HepG2 (cell line): Measurements from ENCODE around the gene MAEA. TPM values are rescaled to one million over a fixed set of nuclear protein-coding genes. Genes with fewer than 3 reads are reported as not detected.

Experiments used
- ATAC-seq: fragments of 200-7000 bp; cut with Tn5 transposase; 3 replicates; pipeline ENCODE4 v1.9.1; 2020; ENCODE audit warnings: mild to moderate bottlenecking, moderate library complexity
- BruUV-seq: library from RNA; stranded (reverse); fragments of 400-500 nt; replicated peaks from 2 replicates; lab custom pipeline; 2021; lab: Mats Ljungman, UMichigan
- CTCF ChIA-PET: fragments of 300-600 bp; formaldehyde crosslinking; extraction: SDS; loops from one replicate; lab custom pipeline; 2021; ENCODE audit warnings: low total read pairs, inconsistent platforms, low intra/inter-chr PET ratio; lab: Yijun Ruan, JAX
- POLR2A ChIA-PET: fragments of 350-600 bp; sonication (Branson Sonifier 250); formaldehyde crosslinking; loops from one replicate; lab custom pipeline; 2020; ENCODE audit warnings: antibody characterized with exemption, inconsistent platforms; lab: Yijun Ruan, JAX
- DNase-seq: peaks from one replicate; pipeline ENCODE4 v3.0.0-alpha.2; 2015; ENCODE audit warnings: low spot score
- FAIRE-seq: peaks from 3 replicates; lab custom pipeline; 2011; peaks lifted over from hg19 to GRCh38; lab: Jason Lieb, UNC
- H2AFZ ChIP-seq: one replicate; pipeline ENCODE4 v1.6.1; 2011; ENCODE audit warnings: low read length, inconsistent platforms
- H3K27ac ChIP-seq: fragments of 300-600 bp; 3 replicates; pipeline ENCODE4 v1.8.0; 2011; ENCODE audit warnings: mixed run types, mild to moderate bottlenecking, mixed read lengths, low read length, inconsistent platforms; ENCODE audit not compliant: insufficient read depth; ENCODE audit errors: extremely low read length
- H3K27me3 ChIP-seq, 2 experiments: fragments of 200-600 bp in 1 of 2; 2 replicates in 1 of 2; 3 replicates in 1 of 2; pipeline versions ENCODE4 v1.6.0 to v1.8.0; 2011; ENCODE audit warnings: low read length in 2 of 2, mild to moderate bottlenecking in 2 of 2, moderate library complexity in 2 of 2, inconsistent platforms in 1 of 2; ENCODE audit not compliant: insufficient read depth in 2 of 2, control insufficient read depth in 1 of 2
- H3K36me3 ChIP-seq, 2 experiments: fragments of 200-600 bp in 1 of 2; replicated peaks in 1 of 2; 2 replicates in 1 of 2; 3 replicates in 1 of 2; pipeline versions ENCODE4 v1.5.1 to v1.8.0; 2011; ENCODE audit warnings: low read length in 2 of 2, inconsistent platforms in 1 of 2; ENCODE audit not compliant: insufficient read depth in 2 of 2, control insufficient read depth in 1 of 2
- H3K4me1 ChIP-seq: 2 replicates; pipeline ENCODE4 v1.5.1; 2012; ENCODE audit warnings: low read length, inconsistent platforms; ENCODE audit not compliant: insufficient read depth
- H3K4me2 ChIP-seq: 2 replicates; pipeline ENCODE4 v1.6.0; 2011; ENCODE audit warnings: low read depth, low read length, inconsistent platforms
- H3K4me3 ChIP-seq, 3 experiments: fragments of 200-600 bp in 1 of 3; sonication (generic), shearing (Covaris generic) in 1 of 3; replicated peaks in 1 of 3; 2 replicates each; pipeline ENCODE4 v1.5.1; 2011 to 2016; ENCODE audit warnings: low read length in 3 of 3, inconsistent platforms in 2 of 3, low read depth in 2 of 3, mild to moderate bottlenecking in 2 of 3, control low read depth in 1 of 3, mixed read lengths in 1 of 3; ENCODE audit not compliant: insufficient read depth in 1 of 3
- H3K79me2 ChIP-seq: one replicate; pipeline ENCODE4 v1.6.1; 2011; ENCODE audit warnings: low read length, inconsistent platforms; ENCODE audit not compliant: insufficient read depth
- H3K9ac ChIP-seq: 2 replicates; pipeline ENCODE4 v1.6.0; 2011; ENCODE audit warnings: mild to moderate bottlenecking, low read depth, low read length, inconsistent platforms; ENCODE audit not compliant: insufficient read depth
- H3K9me3 ChIP-seq: 2 replicates; pipeline ENCODE4 v1.5.1; 2012; ENCODE audit warnings: mild to moderate bottlenecking, low read length
- H4K20me1 ChIP-seq: 2 replicates; pipeline ENCODE4 v1.6.0; 2011; ENCODE audit warnings: inconsistent platforms, mild to moderate bottlenecking, low read length, moderate library complexity; ENCODE audit not compliant: insufficient read depth
- AGO2 ChIP-seq: fragments of 200-400 bp; formaldehyde crosslinking; optimal IDR thresholded peaks from 2 replicates; pipeline ENCODE3; 2017; ENCODE audit warnings: mild to moderate bottlenecking, low read depth, low read length, moderate library complexity
- CREB1 ChIP-seq, 2 experiments: fragments of 450-650 bp in 1 of 2; IDR thresholded peaks; 2 replicates each; pipeline ENCODE4 v1.6.1; 2016 to 2017; ENCODE audit warnings: control low read depth in 1 of 2, mild to moderate bottlenecking in 1 of 2, missing compliant biosample characterization in 1 of 2, missing genetic modification characterization in 1 of 2
- HMGXB3 ChIP-seq: sonication (generic); formaldehyde crosslinking; IDR thresholded peaks from 2 replicates; pipeline ENCODE4 v1.4.0; 2020; ENCODE audit warnings: missing genetic modification reagents, borderline replicate concordance
- RNF2 ChIP-seq: fragments of 450-650 bp; conservative IDR thresholded peaks from 2 replicates; pipeline ENCODE4 v1.6.1; 2016; ENCODE audit warnings: low read depth
- SP1 ChIP-seq, 2 experiments: fragments of 450-650 bp in 1 of 2; sonication (generic) in 1 of 2; formaldehyde crosslinking in 1 of 2; IDR thresholded peaks; 2 replicates each; pipeline versions ENCODE4 v1.4.0 to v1.6.1; 2016 to 2020; ENCODE audit warnings: missing genetic modification reagents in 1 of 2
- ZBTB42 ChIP-seq: sonication (generic); formaldehyde crosslinking; IDR thresholded peaks from 2 replicates; pipeline ENCODE4 v1.5.0; 2020; ENCODE audit warnings: mild to moderate bottlenecking, missing genetic modification reagents
- ZNF207 ChIP-seq: fragments of 450-650 bp; IDR thresholded peaks from 2 replicates; pipeline ENCODE4 v1.6.1; 2016; ENCODE audit warnings: antibody characterized with exemption, borderline replicate concordance
- ZNF841 ChIP-seq: sonication (generic); formaldehyde crosslinking; IDR thresholded peaks from 2 replicates; pipeline ENCODE4 v1.8.1; 2023; ENCODE audit warnings: missing genetic modification reagents, borderline replicate concordance
- WGBS: methylation state at CpG from one replicate; pipeline ENCODE4 v1.1.6; 2017; ENCODE audit warnings: low lambda C conversion rate; 5-methylcytosine and 5-hydroxymethylcytosine counted together
- in situ Hi-C: cut with HindIII; loops from 2 replicates; pipeline ENCODE4 v1.10.0; 2017; ENCODE audit warnings: low pct_unique_long_range_greater_than_20kb; ENCODE audit not compliant: extremely low pct_ligation_motif_present
- intact Hi-C: fragments of 100-400 bp; cut with micrococcal nuclease; formaldehyde crosslinking; loops from one replicate; pipeline ENCODE4 v1.10.0; 2022; ENCODE audit not compliant: unreplicated experiment
- polyA plus RNA-seq, 8 experiments: library from polyadenylated mRNA; depleted of rRNA in 3 of 8; stranded (reverse) in 7 of 8; unstranded in 1 of 8; fragments of >200 nt; fragmentation: Illumina TruSeq in 4 of 8; extraction: Trizol in 4 of 8; gene quantifications; 2 replicates each; pipeline versions ENCODE4 v1.2.1 to v1.2.3, GENCODE V29; 2011 to 2016; ENCODE audit warnings: low read depth in 4 of 8, missing spikeins in 1 of 8, mixed read lengths in 1 of 8; ENCODE audit not compliant: insufficient read depth in 1 of 8
- total RNA-seq, 5 experiments: library from RNA; depleted of rRNA; stranded (reverse); fragments of >200 nt; fragmentation: Illumina TruSeq; extraction: Trizol; gene quantifications; 2 replicates each; pipeline ENCODE4 v1.2.3, GENCODE V29; 2016; ENCODE audit warnings: low read depth in 1 of 5
- TF ChIP-seq, protein P1 (sequence below): sonication (generic); formaldehyde crosslinking; IDR thresholded peaks from 2 replicates; pipeline ENCODE4 v1.5.0; 2020; ENCODE audit warnings: missing genetic modification reagents, mild to moderate bottlenecking, borderline replicate concordance

MAEA gene
- total and polyA plus RNA-seq, 2 of the 13 experiments (the other 11 are each of a cell fraction or from before 2014, with no cell fraction given), result 52.0 to 57.1 TPM

DNA sequence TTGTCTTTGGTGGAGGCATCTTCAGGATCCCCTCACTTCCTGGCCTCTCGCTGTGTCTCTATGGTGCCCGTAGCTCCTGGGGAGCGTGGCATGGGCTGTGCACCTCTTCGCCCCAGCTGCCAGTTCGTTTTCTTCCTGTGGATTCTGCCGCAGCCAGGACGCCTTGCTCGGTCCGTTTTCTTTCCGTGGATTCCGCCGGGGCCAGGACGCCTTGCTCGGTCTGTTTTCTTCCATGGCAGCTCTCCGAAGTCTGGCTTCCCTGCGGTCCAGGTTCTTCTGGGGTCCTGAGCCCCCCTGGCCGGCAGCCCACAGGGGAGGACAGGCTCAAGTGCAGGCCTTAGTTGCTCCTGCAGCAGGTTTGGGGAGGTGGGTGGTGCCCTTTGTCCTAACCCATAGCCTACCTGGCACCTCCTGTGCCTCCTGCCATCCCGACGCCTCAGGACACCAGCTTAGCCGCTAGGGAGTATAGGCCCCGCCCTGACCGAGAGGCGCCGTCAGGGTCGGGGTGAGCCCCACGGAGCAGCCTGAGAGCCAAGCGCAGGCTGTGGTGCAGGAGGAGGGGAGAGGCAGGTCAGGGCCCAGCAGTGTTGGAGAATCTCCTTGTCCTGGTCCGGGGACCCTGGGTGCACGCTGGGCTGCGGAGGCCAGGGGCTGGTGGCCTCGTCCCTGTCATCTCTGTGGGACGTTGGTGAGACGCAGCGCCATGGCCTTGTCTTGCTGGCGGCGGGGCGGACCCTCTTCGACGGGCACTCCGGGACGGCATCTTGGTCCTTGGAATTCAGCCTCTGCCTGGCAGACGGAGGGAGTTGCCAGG, 84.4 kb downstream of the MAEA start:
- no peak overlapping the region for H3K4me2 ChIP-seq
- no peak overlapping the region for H3K4me3 ChIP-seq
- no peaks in the 10 kb centered on the region for H3K9me3 ChIP-seq
- H3K27ac ChIP-seq, result no peak overlapping the region
- H3K9ac ChIP-seq, result no peak overlapping the region
- ChIA-PET POLR2A (interaction anchor here (1.4 kb wide), 1 partner anchor 14 kb away, joined by 3 read pairs; no protein-coding TSS in a partner anchor), CTCF (no interaction called here)
- BruUV-seq, result no TSS peak
- in situ Hi-C loops (no loop called here), intact Hi-C loops (no loop called here)
- no peaks in the 10 kb centered on the region for H3K79me2 ChIP-seq
- H3K27me3 ChIP-seq, result no peaks in the 10 kb centered on the region
- ATAC-seq (no peak), FAIRE-seq (no peak), DNase-seq (no peak)
- H4K20me1 ChIP-seq, result no peaks in the 10 kb centered on the region
- no peak overlapping the region for H2AFZ ChIP-seq
- TF ChIP-seq, protein P1, sequence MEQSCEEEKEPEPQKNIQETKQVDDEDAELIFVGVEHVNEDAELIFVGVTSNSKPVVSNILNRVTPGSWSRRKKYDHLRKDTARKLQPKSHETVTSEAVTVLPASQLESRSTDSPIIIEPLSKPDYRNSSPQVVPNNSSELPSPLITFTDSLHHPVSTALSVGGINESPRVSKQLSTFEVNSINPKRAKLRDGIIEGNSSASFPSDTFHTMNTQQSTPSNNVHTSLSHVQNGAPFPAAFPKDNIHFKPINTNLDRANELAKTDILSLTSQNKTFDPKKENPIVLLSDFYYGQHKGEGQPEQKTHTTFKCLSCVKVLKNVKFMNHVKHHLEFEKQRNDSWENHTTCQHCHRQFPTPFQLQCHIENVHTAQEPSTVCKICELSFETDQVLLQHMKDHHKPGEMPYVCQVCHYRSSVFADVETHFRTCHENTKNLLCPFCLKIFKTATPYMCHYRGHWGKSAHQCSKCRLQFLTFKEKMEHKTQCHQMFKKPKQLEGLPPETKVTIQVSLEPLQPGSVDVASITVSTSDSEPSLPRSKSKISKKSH (CRISPR knock-in tag), result no peak
- TF ChIP-seq AGO2, result peak; percentile 53
- H3K4me1 ChIP-seq, result no peaks in the 10 kb centered on the region
- H3K36me3 ChIP-seq, result peaks cover 2 to 22% of the 10 kb centered on the region in 2 experiments; a peak in 4 of 5 replicates
- 95% methylated on average over 22 of the region's 42 CpGs for WGBS

GRCh38 chr4:1374706-1375045, 85.0 kb downstream of the MAEA start:
- in situ Hi-C loops (no loop called here), intact Hi-C loops (no loop called here)
- no peak overlapping the region for H2AFZ ChIP-seq
- FAIRE-seq, result no peak
- H3K4me1 ChIP-seq, result no peaks in the 10 kb centered on the region
- ChIA-PET POLR2A (interaction anchor here (1.4 kb wide), 1 partner anchor 14 kb away, joined by 3 read pairs; no protein-coding TSS in a partner anchor), CTCF (no interaction called here)
- no peak overlapping the region for H3K4me3 ChIP-seq
- H3K36me3 ChIP-seq, result peaks cover 2 to 22% of the 10 kb centered on the region in 2 experiments; a peak in 4 of 5 replicates
- H3K27ac ChIP-seq, result no peak overlapping the region
- no peak for DNase-seq
- H3K9ac ChIP-seq, result no peak overlapping the region
- 94% methylated on average over 9 of the region's 14 CpGs for WGBS
- BruUV-seq, result no TSS peak
- H3K4me2 ChIP-seq, result no peak overlapping the region
- ATAC-seq, result no peak
- H3K27me3 ChIP-seq, result no peaks in the 10 kb centered on the region
- no peaks in the 10 kb centered on the region for H3K9me3 ChIP-seq
- no peaks in the 10 kb centered on the region for H3K79me2 ChIP-seq
- no peaks in the 10 kb centered on the region for H4K20me1 ChIP-seq
- no peak for TF ChIP-seq RNF2
- no peak for TF ChIP-seq ZNF841 (CRISPR knock-in tag)
- no peak for TF ChIP-seq SP1 (IDR thresholded peaks at IDR 0.05)
- no peak for TF ChIP-seq SP1 (CRISPR knock-in tag; IDR thresholded peaks at IDR 0.05)
- no peak for TF ChIP-seq HMGXB3 (CRISPR knock-in tag)
- no peak for TF ChIP-seq CREB1 (IDR thresholded peaks at IDR 0.05)
- no peak for TF ChIP-seq CREB1 (CRISPR knock-in tag; IDR thresholded peaks at IDR 0.05)
- TF ChIP-seq ZNF207, result no peak
- TF ChIP-seq ZBTB42 (CRISPR knock-in tag), result no peak
